Measurements from ENCODE around the gene CUTC. TPM values are rescaled to one million over a fixed set of nuclear protein-coding genes. Genes with fewer than 3 reads are reported as not detected.

CUTC gene
- polyA plus RNA-seq, 2 of the 4 experiments (the other 2 are of a cell fraction) = 47.6 to 66.5 TPM

GRCh38 chr10:99698504-99699080 is 33.4 kb upstream of the CUTC start:
- no peak overlapping the region for H3K4me3 ChIP-seq
- POLR2A ChIA-PET = no interaction called here
- CTCF ChIA-PET = no interaction called here
- no peak for TF ChIP-seq CBX8 (IDR thresholded peaks at IDR 0.05)
- no peak for TF ChIP-seq FOXS1 (CRISPR knock-in tag; IDR thresholded peaks at IDR 0.05)
- TF ChIP-seq, protein P1, sequence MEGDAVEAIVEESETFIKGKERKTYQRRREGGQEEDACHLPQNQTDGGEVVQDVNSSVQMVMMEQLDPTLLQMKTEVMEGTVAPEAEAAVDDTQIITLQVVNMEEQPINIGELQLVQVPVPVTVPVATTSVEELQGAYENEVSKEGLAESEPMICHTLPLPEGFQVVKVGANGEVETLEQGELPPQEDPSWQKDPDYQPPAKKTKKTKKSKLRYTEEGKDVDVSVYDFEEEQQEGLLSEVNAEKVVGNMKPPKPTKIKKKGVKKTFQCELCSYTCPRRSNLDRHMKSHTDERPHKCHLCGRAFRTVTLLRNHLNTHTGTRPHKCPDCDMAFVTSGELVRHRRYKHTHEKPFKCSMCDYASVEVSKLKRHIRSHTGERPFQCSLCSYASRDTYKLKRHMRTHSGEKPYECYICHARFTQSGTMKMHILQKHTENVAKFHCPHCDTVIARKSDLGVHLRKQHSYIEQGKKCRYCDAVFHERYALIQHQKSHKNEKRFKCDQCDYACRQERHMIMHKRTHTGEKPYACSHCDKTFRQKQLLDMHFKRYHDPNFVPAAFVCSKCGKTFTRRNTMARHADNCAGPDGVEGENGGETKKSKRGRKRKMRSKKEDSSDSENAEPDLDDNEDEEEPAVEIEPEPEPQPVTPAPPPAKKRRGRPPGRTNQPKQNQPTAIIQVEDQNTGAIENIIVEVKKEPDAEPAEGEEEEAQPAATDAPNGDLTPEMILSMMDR (IDR thresholded peaks at IDR 0.05) = no peak
- no peak for TF ChIP-seq MYC (IDR thresholded peaks at IDR 0.05; ENCODE audit: borderline replicate concordance, low read length)
- TF ChIP-seq HEYL (CRISPR knock-in tag; IDR thresholded peaks at IDR 0.05) = no peak
- no peak for TF ChIP-seq NFE2L2 (conservative IDR thresholded peaks at IDR 0.05; ENCODE audit: low read length)
- TF ChIP-seq SREBF2 (IDR thresholded peaks at IDR 0.05) = no peak
- TF ChIP-seq HOXB5 (CRISPR knock-in tag; IDR thresholded peaks at IDR 0.05) = no peak
- no peak for TF ChIP-seq KDM1A (IDR thresholded peaks at IDR 0.05; ENCODE audit: low read depth)
- no peak for TF ChIP-seq ZC3H11A (IDR thresholded peaks at IDR 0.05)
- no peak for TF ChIP-seq EP300 (IDR thresholded peaks at IDR 0.05)
- no peak for TF ChIP-seq RNF2 (IDR thresholded peaks at IDR 0.05; ENCODE audit: borderline replicate concordance, low read depth)
- H3K4me2 ChIP-seq = no peak overlapping the region
- H3K9me3 ChIP-seq = no peaks in the 10 kb centered on the region
- peak in 1 of 2 experiments; percentile 61; a peak in 3 of 6 replicates for ATAC-seq
- no peaks in the 10 kb centered on the region for H3K4me1 ChIP-seq
- FAIRE-seq = no peak
- no peak overlapping the region for H3K27ac ChIP-seq
- no peak for DNase-seq (ENCODE audit: low read depth in 1 of 2, low spot score in 1 of 2)
- WGBS (ENCODE audit: missing lambda C conversion rate) = 96% methylated on average over 8 of the region's 8 CpGs

DNA sequence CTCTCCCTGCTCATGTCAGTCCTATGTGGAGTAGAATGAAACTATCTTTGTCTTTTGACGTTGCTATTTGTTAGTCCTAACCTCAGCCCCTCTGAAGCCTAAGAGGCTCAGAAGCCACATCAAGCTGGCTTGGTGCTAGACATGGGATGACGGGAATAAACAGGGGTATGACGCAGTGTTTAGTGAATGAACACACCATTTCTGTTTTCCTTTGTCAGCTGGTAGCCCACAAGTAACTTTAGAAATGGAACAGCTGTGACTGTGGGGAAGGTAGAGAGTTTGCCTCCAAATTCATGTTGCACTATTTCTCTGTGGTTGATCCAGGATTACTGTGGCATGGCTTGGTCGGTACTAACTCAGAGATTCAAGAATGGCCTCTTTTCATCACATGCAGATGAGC is 31.4 kb upstream of the CUTC start:
- ATAC-seq (no peak), FAIRE-seq (no peak), DNase-seq (ENCODE audit: low read depth in 1 of 2, low spot score in 1 of 2) (no peak)
- H3K4me2 ChIP-seq = no peak overlapping the region
- no peaks in the 10 kb centered on the region for H3K4me1 ChIP-seq
- H3K27ac ChIP-seq = no peak overlapping the region
- WGBS (ENCODE audit: missing lambda C conversion rate) = 90% methylated on average over 4 of the region's 4 CpGs
- no peak for TF ChIP-seq MAFK (IDR thresholded peaks at IDR 0.05; ENCODE audit: partially characterized antibody)
- no peaks in the 10 kb centered on the region for H3K9me3 ChIP-seq
- ChIA-PET CTCF (interaction anchor here (0.9 to 4.0 kb wide), 2 partner anchors 11 to 88 kb away, joined by 4 to 26 read pairs; no protein-coding TSS in a partner anchor), POLR2A (no interaction called here)
- H3K4me3 ChIP-seq = no peak overlapping the region

DNA sequence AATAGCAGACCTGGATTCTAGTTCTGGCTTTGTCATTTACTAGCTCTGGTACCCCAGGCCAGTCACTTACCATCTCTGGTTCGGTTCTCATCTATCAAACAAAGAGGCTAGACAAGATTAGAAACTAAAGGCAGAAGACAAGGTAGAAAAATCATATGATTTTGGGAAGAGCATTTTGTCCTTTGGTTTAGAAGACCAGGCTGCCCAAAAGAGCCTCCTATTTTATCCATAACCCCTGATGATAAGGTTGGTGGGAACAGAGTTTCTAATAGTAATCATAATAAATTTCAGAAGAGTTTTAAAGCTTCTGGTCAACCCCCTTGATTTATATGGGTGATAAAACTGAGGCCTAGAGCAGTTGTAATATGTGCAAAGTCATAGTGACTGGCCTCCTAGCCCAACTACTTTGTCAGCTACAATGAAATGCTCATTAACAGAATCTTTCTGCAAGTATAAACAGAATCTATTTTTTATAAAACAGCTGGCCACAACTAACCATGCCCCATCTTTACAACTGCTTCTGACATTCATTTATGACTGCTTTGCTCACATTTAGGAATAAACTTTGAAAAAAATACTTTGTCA is 23.5 kb upstream of the CUTC start:
- Histone ChIP-seq H3K4me1 (peaks cover 19% of the 10 kb centered on the region), H3K9me3 (no peaks in the 10 kb centered on the region), H3K4me3 (no peak overlapping the region), H3K27ac (peak overlapping the region; percentile 32 to 65; a peak in 5 of 6 replicates), H3K4me2 (no peak overlapping the region)
- peak; percentile 71 for TF ChIP-seq NFE2L2 (conservative IDR thresholded peaks at IDR 0.05; ENCODE audit: low read length)
- no peak for TF ChIP-seq KDM5A (IDR thresholded peaks at IDR 0.05)
- no peak for TF ChIP-seq HOXB13 (CRISPR knock-in tag; IDR thresholded peaks at IDR 0.05; ENCODE audit: low read depth)
- peak; percentile 19 for TF ChIP-seq MAFK (IDR thresholded peaks at IDR 0.05; ENCODE audit: partially characterized antibody)
- 74% methylated on average over 1 of the region's 1 CpG for WGBS (ENCODE audit: missing lambda C conversion rate)
- DNase-seq (ENCODE audit: low read depth in 1 of 2, low spot score in 1 of 2) = peak in 1 of 2 experiments; percentile 32
- no peak for FAIRE-seq
- no peak for ATAC-seq
- CTCF ChIA-PET = interaction anchor here (1.2 to 2.7 kb wide), 4 partner anchors 14 to 272 kb away, joined by 4 to 6 read pairs (median 6); no protein-coding TSS in a partner anchor
- POLR2A ChIA-PET = no interaction called here

DNA sequence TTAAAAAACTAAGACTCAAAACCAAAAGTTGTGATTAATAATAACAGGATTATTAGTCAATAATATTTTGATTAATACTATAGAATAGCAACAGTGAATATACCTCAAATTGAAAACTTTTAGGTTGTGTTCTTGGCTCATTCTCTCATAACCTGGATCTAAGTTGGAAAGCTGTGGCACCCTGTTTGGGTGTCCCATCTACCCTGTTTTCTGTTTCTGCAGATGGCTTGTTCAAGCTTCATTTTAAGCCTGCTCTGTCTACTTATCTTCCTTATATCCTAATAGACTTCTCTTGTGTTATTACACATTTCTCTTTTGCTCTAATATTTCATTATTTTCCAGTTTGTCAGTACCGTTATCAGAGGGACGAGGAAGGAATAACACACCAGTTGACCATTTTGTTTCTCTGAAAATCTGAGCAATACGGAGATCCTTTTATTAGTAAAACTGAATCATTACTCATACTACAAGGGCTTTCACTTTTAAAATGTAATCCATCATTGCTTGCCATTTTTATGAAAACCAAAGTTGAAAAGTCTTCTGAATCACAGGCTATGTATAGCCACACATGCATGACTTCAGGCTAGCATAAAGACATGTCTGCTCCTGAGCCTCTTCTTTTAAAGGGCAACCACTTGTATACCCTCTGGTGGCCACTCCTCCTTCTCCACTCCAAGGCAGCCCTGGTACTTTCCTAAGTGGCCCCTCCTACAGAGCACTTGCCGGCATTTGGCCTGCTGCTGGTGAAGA is 22.4 kb upstream of the CUTC start:
- FAIRE-seq (no peak), ATAC-seq (peak; percentile 45 to 75; a peak in 4 of 6 replicates), DNase-seq (ENCODE audit: low read depth in 1 of 2, low spot score in 1 of 2) (peak in 1 of 2 experiments; percentile 19)
- ChIA-PET POLR2A (no interaction called here), CTCF (interaction anchor here (0.6 to 2.9 kb wide), 12 partner anchors 11 to 287 kb away, joined by 3 to 21 read pairs (median 4); no protein-coding TSS in a partner anchor)
- Histone ChIP-seq H3K4me1 (peaks cover 19% of the 10 kb centered on the region), H3K4me2 (no peak overlapping the region), H3K9me3 (no peaks in the 10 kb centered on the region), H3K27ac (no peak overlapping the region), H3K4me3 (no peak overlapping the region)
- no peak for TF ChIP-seq RNF2 (IDR thresholded peaks at IDR 0.05; ENCODE audit: borderline replicate concordance, low read depth)
- no peak for TF ChIP-seq ESRRA (IDR thresholded peaks at IDR 0.05; ENCODE audit: borderline replicate concordance, low read length)
- TF ChIP-seq GATA3 (IDR thresholded peaks at IDR 0.05; ENCODE audit: borderline replicate concordance) = no peak
- TF ChIP-seq CBX8 (IDR thresholded peaks at IDR 0.05) = no peak
- no peak for TF ChIP-seq HOXA7 (CRISPR knock-in tag; IDR thresholded peaks at IDR 0.05)
- TF ChIP-seq, protein P2, sequence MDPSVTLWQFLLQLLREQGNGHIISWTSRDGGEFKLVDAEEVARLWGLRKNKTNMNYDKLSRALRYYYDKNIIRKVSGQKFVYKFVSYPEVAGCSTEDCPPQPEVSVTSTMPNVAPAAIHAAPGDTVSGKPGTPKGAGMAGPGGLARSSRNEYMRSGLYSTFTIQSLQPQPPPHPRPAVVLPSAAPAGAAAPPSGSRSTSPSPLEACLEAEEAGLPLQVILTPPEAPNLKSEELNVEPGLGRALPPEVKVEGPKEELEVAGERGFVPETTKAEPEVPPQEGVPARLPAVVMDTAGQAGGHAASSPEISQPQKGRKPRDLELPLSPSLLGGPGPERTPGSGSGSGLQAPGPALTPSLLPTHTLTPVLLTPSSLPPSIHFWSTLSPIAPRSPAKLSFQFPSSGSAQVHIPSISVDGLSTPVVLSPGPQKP (IDR thresholded peaks at IDR 0.05; ENCODE audit: low read depth, low read length) = no peak
- no peak for TF ChIP-seq REST (IDR thresholded peaks at IDR 0.05)
- TF ChIP-seq ZC3H11A (IDR thresholded peaks at IDR 0.05) = no peak
- no peak for TF ChIP-seq RAD21 (conservative IDR thresholded peaks at IDR 0.05 in 1 of 2, IDR thresholded peaks at IDR 0.05 in 1 of 2)
- WGBS (ENCODE audit: missing lambda C conversion rate) = 83% methylated on average over 4 of the region's 4 CpGs

Measured in A549 (cell line).